CD4-positive, alpha-beta T cell treated with Interleukin-6 for 4 hours (primary cell): ENCODE results near the gene PPP2R1A.
"Not testable (repeated sequence)": the region's sequence is repeated elsewhere in the genome, so short reads cannot be mapped to it uniquely, and the experiment has no call there.

ENCODE experiments used
- DNase-seq: peaks from one replicate; pipeline ENCODE4 v3.0.0-alpha.2; 2020; ENCODE audit warnings: mixed read lengths

The PPP2R1A gene

GRCh38 chr19:52248241-52248640, 58.4 kb downstream of the PPP2R1A start:
- peak; percentile 72 for DNase-seq

GRCh38 chr19:52258426-52258825, 68.6 kb downstream of the PPP2R1A start:
- DNase-seq: no peak

GRCh38 chr19:52265556-52265955, 75.7 kb downstream of the PPP2R1A start:
- not testable (repeated sequence) for DNase-seq

- peak; percentile 99 for DNase-seq
These were observed 79.7 kb downstream of the PPP2R1A start, which contains the start of gene ZNF766 for GRCh38 chr19:52269338-52270261. Gene ZNF766 (plus strand): TSS chr19:52269587. CDS start chr19:52269614, 27 bp downstream.

GRCh38 chr19:52270266-52270885, 80.5 kb downstream of the PPP2R1A start:
- peak; percentile 9 for DNase-seq

- no peak for DNase-seq
These were observed 83.4 kb downstream of the PPP2R1A start for GRCh38 chr19:52273301-52273700.

- DNase-seq: no peak
These were observed 84.3 kb downstream of the PPP2R1A start for GRCh38 chr19:52274191-52274590.

GRCh38 chr19:52275988-52276387, 86.1 kb downstream of the PPP2R1A start:
- no peak for DNase-seq

GRCh38 chr19:52277471-52277870, 87.6 kb downstream of the PPP2R1A start:
- no peak for DNase-seq
